HG03571 (cell line): ENCODE measurements around the gene PCDHGA2.
"Not testable (repeated sequence)": the region's sequence is repeated elsewhere in the genome, so short reads cannot be mapped to it uniquely, and the experiment has no call there.

Source experiments
- ATAC-seq: cut with Tn5 transposase; IDR thresholded peaks from one replicate; pipeline ENCODE4 v1.9.1; 2021; ENCODE audit not compliant: unreplicated experiment

Gene PCDHGA2

GRCh38 chr5:141346017-141346416 lies 7.5 kb downstream of the PCDHGA2 start:
- not testable (repeated sequence) for ATAC-seq

- no peak for ATAC-seq
Observed at GRCh38 chr5:141349917-141350619, 11.5 kb downstream of the PCDHGA2 start, which contains the start of gene PCDHGB1. Gene PCDHGB1, plus strand, starts transcription at chr5:141350099. Its CDS starts 162 bp downstream, at chr5:141350261.

GRCh38 chr5:141351591-141351990 lies 13.0 kb downstream of the PCDHGA2 start:
- ATAC-seq = no peak

GRCh38 chr5:141354900-141355469 lies 16.4 kb downstream of the PCDHGA2 start, which contains the start of gene PCDHGA4:
Gene PCDHGA4, plus strand, starts transcription at chr5:141355021. Its CDS starts 87 bp downstream, at chr5:141355108.
- ATAC-seq = no peak

- ATAC-seq = no peak
Observed at GRCh38 chr5:141355641-141356040, 17.1 kb downstream of the PCDHGA2 start.

- ATAC-seq = no peak
Observed at GRCh38 chr5:141356133-141356532, 17.6 kb downstream of the PCDHGA2 start.

- ATAC-seq = no peak
Observed at GRCh38 chr5:141356950-141357349, 18.4 kb downstream of the PCDHGA2 start.

GRCh38 chr5:141359790-141360426 lies 21.3 kb downstream of the PCDHGA2 start, which contains the start of gene PCDHGB2:
Gene PCDHGB2, plus strand, starts transcription at chr5:141359994. Its CDS starts 142 bp downstream, at chr5:141360136.
- ATAC-seq = no peak

- ATAC-seq = no peak
Observed at GRCh38 chr5:141360685-141361084, 22.1 kb downstream of the PCDHGA2 start.

GRCh38 chr5:141362719-141363118 lies 24.2 kb downstream of the PCDHGA2 start:
- ATAC-seq = no peak

- ATAC-seq = no peak
Observed at GRCh38 chr5:141363952-141364660, 25.5 kb downstream of the PCDHGA2 start, which contains the start of gene PCDHGA5. Gene PCDHGA5, plus strand, starts transcription at chr5:141364162. Its CDS starts 169 bp downstream, at chr5:141364331.

- no peak for ATAC-seq
Observed at GRCh38 chr5:141366016-141366896, 27.7 kb downstream of the PCDHGA2 start.

GRCh38 chr5:141369994-141370848 lies 31.7 kb downstream of the PCDHGA2 start, which contains the start of gene PCDHGB3:
Gene PCDHGB3, plus strand, starts transcription at chr5:141370242. Its CDS starts 153 bp downstream, at chr5:141370395.
- no peak for ATAC-seq

GRCh38 chr5:141371572-141372475 lies 33.3 kb downstream of the PCDHGA2 start:
- ATAC-seq = no peak

GRCh38 chr5:141373673-141374317 lies 35.2 kb downstream of the PCDHGA2 start, which contains the start of gene PCDHGA6:
Gene PCDHGA6, plus strand, starts transcription at chr5:141373891. Its CDS starts 193 bp downstream, at chr5:141374084.
- no peak for ATAC-seq

GRCh38 chr5:141374627-141375026 lies 36.1 kb downstream of the PCDHGA2 start:
- no peak for ATAC-seq

- ATAC-seq = not testable (repeated sequence)
Observed at GRCh38 chr5:141375444-141376155, 37.0 kb downstream of the PCDHGA2 start.
